ENCODE results near the gene KITLG. TPM values are rescaled to one million over a fixed set of nuclear protein-coding genes. Genes with fewer than 3 reads are reported as not detected.

KITLG gene
- total RNA-seq, 2 donors from 2014 or later = 32.8 to 37.1 TPM

DNA sequence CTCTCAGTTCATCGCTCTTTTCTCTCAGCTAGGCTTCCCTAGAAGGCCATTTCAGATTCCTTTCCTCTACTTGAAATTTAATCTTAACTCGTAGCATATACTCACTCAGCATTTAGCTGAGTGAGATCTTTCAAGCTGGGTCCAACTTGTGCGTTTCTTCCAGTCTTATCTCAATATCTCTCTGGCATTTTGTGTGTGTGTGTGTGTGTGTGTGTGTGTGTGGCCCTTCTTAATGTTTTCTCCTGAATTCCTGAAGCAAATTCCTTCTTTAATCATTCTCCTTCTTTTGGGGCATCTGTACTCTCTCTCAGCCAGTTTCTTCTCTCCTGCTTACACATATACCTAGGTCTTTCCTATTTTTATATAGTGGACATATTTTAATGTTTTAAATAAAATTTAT is 129.1 kb downstream of the KITLG start:
- TF ChIP-seq, protein P1, sequence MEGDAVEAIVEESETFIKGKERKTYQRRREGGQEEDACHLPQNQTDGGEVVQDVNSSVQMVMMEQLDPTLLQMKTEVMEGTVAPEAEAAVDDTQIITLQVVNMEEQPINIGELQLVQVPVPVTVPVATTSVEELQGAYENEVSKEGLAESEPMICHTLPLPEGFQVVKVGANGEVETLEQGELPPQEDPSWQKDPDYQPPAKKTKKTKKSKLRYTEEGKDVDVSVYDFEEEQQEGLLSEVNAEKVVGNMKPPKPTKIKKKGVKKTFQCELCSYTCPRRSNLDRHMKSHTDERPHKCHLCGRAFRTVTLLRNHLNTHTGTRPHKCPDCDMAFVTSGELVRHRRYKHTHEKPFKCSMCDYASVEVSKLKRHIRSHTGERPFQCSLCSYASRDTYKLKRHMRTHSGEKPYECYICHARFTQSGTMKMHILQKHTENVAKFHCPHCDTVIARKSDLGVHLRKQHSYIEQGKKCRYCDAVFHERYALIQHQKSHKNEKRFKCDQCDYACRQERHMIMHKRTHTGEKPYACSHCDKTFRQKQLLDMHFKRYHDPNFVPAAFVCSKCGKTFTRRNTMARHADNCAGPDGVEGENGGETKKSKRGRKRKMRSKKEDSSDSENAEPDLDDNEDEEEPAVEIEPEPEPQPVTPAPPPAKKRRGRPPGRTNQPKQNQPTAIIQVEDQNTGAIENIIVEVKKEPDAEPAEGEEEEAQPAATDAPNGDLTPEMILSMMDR (IDR thresholded peaks at IDR 0.05) = no peak
- DNase-seq = no peak
- H3K4me3 ChIP-seq = no peak overlapping the region
- H3K4me1 ChIP-seq = no peaks in the 10 kb centered on the region
- no peak overlapping the region for H3K9ac ChIP-seq (ENCODE audit: low read depth in 2 of 2, low read length in 2 of 2)
- no peaks in the 10 kb centered on the region for H3K27me3 ChIP-seq
- H3K36me3 ChIP-seq = no peaks in the 10 kb centered on the region
- H3K9me3 ChIP-seq = no peaks in the 10 kb centered on the region
- intact Hi-C loops (cut with DNase I) = no loop called here
- no peak overlapping the region for H3K27ac ChIP-seq

DNA sequence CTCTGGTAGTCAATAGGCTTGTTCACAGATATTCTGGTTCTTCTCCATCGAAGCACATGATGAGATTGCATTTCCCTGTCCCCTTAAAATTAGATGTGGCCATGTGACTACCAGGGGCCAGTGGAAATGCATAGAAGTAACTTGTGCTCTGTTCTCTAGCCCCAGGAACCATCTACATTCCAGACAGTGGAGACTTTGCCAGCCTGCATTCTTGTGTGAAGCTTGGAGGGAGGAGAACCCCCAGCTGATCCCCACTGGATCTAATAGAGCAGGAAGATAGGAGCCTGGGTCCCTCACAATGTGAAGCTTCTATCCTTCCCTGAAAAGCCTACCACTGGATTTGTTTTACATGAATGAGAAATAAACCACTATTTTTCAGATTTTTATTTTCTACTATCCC is 130.1 kb downstream of the KITLG start:
- H3K9me3 ChIP-seq = no peaks in the 10 kb centered on the region
- H3K9ac ChIP-seq (ENCODE audit: low read depth in 2 of 2, low read length in 2 of 2) = no peak overlapping the region
- no peak overlapping the region for H3K27ac ChIP-seq
- intact Hi-C loops (cut with DNase I) = no loop called here
- no peak for DNase-seq
- H3K36me3 ChIP-seq = no peaks in the 10 kb centered on the region
- TF ChIP-seq, protein P1 (IDR thresholded peaks at IDR 0.05) = no peak
- H3K4me3 ChIP-seq = no peak overlapping the region
- no peaks in the 10 kb centered on the region for H3K4me1 ChIP-seq
- no peaks in the 10 kb centered on the region for H3K27me3 ChIP-seq

DNA sequence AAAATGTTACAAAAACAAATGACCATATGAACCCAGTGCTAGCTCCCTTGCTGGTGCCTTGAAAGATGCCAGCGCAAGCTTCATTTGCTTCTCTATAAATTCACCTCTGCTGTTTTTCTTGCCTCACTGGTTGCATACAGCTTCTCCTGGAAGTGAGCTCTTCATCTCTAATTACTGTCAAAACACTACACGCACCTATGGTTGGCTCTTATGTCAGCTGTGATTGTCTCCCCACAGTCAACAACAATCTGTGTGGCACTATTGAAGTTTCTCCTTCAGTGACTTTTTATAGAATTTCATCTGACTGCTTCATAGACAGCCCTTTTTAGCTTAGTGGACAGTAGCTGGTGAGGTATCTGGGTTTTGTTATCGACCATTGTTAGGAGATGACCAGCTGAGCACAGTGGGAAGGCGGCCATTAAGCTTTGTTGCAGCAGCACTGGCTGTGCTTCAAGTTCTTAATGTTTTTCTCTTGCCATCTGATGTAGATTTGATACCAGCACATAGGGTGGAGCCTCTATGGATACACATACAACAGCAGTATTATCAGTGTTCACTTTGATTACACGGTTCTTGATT is 131.8 kb downstream of the KITLG start:
- Histone ChIP-seq H3K4me3 (no peak overlapping the region), H3K4me1 (no peaks in the 10 kb centered on the region), H3K27me3 (no peaks in the 10 kb centered on the region), H3K27ac (no peak overlapping the region), H3K9me3 (no peaks in the 10 kb centered on the region), H3K9ac (ENCODE audit: low read depth in 2 of 2, low read length in 2 of 2) (no peak overlapping the region), H3K36me3 (no peaks in the 10 kb centered on the region)
- DNase-seq = no peak
- intact Hi-C loops (cut with DNase I) = no loop called here
- TF ChIP-seq, protein P1 (IDR thresholded peaks at IDR 0.05) = no peak

DNA sequence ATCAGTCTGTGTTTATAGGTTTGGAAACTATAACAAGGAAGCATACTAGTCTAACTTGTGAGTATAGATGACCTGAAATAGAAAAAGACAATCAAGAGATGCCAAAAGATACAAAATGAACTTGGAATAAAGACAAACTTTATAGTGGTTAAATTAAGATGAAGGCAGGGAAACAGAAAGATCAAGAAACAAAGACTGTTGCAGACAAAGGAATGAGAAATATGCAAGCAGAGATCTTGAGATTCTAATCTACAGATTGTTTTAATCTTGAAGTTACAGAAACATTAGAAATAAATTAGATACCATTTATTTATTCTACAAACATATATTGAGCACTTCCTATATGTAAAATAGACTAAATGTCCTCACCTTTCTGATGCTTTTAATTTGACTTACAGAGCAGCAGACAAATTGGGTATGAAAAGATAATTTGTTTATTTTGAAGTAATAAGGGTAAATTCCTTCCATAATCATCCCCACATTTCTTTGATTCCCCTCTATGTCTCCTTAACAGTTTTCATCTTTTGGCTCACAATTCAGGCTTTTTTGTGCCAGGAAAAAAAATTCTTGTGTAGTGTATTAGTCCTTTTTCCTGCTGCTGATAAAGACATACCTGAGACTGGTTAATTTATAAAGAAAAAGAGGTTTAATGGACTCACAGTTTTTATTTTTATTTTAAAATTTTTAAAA is 134.4 kb downstream of the KITLG start:
- Histone ChIP-seq H3K4me3 (no peak overlapping the region), H3K36me3 (no peaks in the 10 kb centered on the region), H3K9ac (ENCODE audit: low read depth in 2 of 2, low read length in 2 of 2) (no peak overlapping the region), H3K27me3 (no peaks in the 10 kb centered on the region), H3K27ac (no peak overlapping the region), H3K9me3 (no peaks in the 10 kb centered on the region), H3K4me1 (no peaks in the 10 kb centered on the region)
- intact Hi-C loops (cut with DNase I) = no loop called here
- DNase-seq = no peak
- TF ChIP-seq, protein P1 (IDR thresholded peaks at IDR 0.05) = no peak

DNA sequence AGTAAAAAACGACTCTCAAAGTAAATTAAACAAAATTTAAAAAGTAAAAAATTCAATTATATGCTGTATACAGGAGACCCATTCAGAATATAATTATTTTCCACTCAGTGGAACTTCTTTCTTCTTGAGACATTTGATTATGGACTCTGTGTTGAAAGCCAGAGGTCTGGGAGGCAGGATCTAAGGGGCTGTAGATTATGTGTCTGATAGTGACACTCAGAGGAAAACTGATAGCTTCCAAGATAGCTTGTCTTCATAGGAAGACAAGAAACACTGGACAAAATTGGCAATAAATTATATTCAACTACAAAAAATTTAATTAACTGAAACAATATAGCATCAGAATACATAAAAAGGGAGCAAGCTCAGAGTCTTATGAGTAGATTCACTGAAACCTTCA is 135.8 kb downstream of the KITLG start:
- no peak overlapping the region for H3K9ac ChIP-seq (ENCODE audit: low read depth in 2 of 2, low read length in 2 of 2)
- no peaks in the 10 kb centered on the region for H3K36me3 ChIP-seq
- intact Hi-C loops (cut with DNase I) = no loop called here
- no peak for DNase-seq
- TF ChIP-seq, protein P1 (IDR thresholded peaks at IDR 0.05) = no peak
- H3K4me3 ChIP-seq = no peak overlapping the region
- no peaks in the 10 kb centered on the region for H3K9me3 ChIP-seq
- no peak overlapping the region for H3K27ac ChIP-seq
- no peaks in the 10 kb centered on the region for H3K27me3 ChIP-seq
- H3K4me1 ChIP-seq = no peaks in the 10 kb centered on the region
